GM21515 (cell line): ENCODE data around the gene VTCN1.
"Not testable (repeated sequence)": the region's sequence is repeated elsewhere in the genome, so short reads cannot be mapped to it uniquely, and the experiment has no call there.

ENCODE experiments used
- ATAC-seq: cut with Tn5 transposase; IDR thresholded peaks from one replicate; pipeline ENCODE4 v1.9.1; 2021; ENCODE audit not compliant: unreplicated experiment

VTCN1 gene, protein sequence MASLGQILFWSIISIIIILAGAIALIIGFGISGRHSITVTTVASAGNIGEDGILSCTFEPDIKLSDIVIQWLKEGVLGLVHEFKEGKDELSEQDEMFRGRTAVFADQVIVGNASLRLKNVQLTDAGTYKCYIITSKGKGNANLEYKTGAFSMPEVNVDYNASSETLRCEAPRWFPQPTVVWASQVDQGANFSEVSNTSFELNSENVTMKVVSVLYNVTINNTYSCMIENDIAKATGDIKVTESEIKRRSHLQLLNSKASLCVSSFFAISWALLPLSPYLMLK

DNA sequence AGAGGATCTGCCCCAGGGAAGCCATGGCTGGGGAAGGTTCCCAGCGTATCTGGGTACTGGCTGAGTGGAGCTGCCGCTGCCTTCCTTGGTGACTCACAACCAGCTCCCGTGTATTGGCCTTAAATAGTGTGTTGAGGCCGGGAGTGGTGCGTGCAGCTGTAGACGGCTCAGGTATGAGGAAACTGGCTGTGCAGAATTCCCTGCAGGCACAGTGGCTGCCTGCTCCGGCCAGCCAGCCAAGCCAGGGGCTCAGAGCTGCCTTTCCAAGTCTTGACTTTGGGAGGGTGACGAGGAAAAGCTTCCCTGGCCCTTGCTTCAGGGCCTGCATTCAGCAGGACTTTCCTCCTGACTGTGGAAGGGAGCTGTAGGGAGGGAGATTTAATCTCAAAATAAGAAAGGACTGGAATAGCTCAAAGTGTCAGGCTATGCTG lies at the start of gene VTCN1:
VTCN1 (minus strand) TSS at position 97 of the 431 bp plus-strand sequence; CDS start at position 25, 72 bp downstream.
- ATAC-seq = no peak

DNA sequence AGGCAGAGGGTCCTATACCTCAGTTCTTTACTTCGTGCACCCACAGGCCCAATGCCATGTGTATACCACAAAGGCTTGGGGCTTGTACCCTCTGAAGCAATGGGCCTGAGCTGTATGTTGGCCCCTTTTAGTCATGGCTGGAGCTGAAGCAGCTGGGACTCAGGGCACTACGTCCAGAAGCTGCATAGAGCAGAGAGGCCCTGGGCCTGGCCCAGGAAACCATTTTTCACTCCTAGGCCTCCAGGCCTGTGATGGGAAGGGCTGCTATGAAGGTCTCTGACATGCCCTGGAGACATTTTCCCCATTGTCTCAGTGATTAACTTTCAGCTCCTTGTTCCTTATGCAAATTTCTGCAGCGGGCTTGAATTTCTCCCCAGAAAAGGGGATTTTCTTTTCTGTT lies 48.1 kb upstream of the VTCN1 start:
- no peak for ATAC-seq

DNA sequence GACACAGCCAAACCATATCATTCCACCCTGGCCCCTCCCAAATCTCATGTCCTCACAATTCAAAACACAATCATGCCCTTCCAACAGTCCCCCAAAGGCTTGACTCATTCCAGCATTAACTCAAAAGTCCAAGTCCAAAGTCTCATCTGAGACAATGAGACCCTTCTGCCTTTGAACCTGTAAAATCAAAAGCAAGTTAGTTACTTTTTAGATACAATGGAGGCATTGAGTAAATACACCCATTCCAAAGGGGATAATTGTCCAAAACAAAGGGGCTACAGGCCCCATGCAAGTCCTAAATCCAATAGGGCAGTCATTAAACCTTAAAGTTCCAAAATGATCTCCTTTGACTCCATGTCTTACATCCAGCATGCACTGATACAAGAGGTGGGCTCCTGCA lies 47.3 kb upstream of the VTCN1 start:
- ATAC-seq = not testable (repeated sequence)

DNA sequence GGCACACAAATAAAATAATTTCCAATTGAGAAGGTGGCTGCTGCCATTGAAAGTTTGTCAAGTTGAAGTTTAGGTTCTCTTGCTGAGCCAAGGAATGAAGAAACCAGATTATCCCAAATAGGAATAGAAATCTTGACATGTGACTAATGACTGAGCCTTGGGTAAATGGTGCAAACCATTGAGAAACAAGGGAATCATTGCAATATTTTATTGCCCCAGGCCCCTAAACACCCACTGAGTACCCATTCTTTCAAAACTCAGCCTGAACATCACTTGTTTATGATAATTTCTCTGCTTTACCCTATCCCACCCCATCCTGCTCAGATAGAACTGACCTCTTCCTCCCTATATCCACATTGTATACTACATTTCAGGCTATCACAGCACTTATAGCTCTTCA lies 46.6 kb upstream of the VTCN1 start:
- no peak for ATAC-seq

DNA sequence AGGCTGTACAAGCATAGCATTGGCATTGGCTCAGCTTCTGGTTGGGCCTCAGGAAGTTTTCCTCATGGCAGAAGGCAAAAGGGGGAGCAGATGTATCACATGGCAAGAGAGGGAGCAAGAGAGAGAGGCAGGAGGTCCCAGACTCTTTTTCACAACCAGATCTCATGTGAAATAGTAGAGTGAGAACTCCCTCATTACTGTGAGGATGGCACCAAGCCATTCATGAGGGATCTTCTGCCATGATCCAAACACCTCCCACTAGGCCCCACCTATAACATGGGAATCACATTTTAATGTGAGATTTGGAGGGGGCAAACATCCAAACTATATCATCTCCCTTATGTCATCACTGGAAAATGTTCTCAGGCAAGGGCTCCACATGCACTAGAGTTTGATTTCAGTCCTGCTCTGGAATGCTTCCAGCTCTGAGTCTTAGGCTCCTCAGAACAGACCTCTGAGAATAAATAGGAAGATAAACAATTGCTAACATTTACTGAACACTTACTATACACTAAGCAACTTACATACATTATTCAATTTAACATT lies 39.4 kb upstream of the VTCN1 start:
- ATAC-seq = no peak

DNA sequence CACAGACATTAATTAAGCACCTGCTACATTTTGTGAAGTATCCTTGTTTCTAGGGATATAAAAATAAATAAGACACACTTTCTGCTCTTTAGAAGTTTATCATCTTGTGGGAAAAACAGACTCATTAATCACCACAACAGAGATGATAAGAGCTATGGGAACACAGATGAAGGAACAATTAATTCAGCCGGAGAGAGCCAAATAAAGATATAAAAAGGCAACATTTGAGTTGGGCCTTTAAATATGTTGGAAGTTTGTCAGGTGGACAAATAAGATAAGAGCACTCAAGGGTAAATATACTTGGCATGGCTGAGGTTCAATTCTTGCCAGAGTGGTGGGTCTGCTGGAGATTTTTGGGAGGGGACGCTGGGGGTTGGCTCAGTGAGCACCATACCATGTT lies 34.2 kb upstream of the VTCN1 start:
- no peak for ATAC-seq

DNA sequence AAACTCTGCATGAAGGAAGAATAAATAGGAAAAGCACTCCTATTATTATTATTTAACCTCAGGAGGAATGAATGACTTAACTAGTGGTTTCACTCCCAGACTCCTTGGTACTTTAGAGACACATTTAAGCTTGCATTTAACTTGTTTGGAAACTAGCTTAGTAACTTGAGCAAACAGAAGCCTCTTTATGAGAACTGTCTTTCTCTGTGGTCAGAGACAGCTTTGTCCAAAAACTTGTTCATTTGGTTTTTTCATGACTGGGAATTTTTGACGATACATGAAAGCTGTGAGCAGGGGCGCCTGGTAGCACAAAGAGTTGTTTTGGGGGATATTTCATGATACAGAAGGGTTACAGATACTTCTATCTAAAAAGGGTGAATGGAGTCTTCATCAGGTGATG lies 33.6 kb upstream of the VTCN1 start:
- no peak for ATAC-seq

DNA sequence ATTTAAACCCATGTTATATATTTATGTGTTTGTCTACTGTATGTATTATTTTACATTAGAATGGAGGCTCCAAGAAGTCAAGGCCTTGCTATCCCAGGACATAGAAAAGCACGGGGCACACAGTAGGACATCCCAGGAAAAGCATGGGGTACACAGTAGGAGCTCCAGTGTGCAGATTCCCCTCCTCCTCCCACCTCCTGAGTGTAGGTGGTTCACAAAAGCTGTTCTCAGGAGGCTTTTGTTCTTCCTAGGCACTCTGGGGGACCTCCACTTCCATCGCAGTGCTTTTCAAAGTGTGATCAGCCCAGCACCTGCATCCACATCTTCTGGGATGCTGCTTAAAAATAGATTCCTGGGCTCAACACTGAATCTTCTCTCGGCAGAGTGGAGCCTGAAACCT lies 30.8 kb upstream of the VTCN1 start:
- no peak for ATAC-seq

DNA sequence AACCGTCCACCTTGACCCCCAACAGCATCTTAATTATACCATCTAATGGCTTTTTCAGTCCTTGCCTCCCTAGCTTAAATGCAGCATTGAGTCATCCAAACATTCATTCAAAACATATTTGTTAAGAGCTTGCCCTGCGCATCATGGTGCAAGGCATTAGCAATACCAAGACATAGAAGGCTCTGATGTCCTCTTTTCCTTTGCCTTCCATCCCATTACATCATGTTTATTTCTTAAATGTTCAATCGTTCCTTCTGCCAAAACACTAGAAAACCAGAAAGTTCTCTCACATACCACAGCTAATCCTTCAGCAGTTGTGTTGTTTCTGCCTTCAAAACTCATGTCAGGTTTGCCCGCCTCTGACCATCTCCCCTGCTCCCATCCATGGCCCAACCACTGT lies 29.8 kb upstream of the VTCN1 start:
- no peak for ATAC-seq

DNA sequence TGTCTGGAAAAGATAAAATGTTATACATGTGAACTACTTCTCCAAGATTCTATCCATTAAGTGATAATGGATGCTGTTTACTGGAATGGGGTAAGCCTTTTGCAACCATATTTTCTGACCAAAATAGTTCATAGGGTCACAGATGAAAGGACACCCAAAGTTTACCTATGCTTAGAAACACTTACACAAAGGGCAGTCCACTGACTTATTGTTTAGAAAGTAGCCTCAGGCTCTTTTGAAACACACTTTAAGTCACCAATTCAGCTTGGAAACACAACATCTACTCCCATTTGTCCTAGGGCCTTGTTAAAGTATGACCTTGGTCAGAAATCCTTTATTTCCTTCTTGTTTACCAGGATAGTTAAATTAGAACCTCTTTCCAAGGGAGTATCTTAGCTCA lies 28.7 kb upstream of the VTCN1 start:
- ATAC-seq = no peak

DNA sequence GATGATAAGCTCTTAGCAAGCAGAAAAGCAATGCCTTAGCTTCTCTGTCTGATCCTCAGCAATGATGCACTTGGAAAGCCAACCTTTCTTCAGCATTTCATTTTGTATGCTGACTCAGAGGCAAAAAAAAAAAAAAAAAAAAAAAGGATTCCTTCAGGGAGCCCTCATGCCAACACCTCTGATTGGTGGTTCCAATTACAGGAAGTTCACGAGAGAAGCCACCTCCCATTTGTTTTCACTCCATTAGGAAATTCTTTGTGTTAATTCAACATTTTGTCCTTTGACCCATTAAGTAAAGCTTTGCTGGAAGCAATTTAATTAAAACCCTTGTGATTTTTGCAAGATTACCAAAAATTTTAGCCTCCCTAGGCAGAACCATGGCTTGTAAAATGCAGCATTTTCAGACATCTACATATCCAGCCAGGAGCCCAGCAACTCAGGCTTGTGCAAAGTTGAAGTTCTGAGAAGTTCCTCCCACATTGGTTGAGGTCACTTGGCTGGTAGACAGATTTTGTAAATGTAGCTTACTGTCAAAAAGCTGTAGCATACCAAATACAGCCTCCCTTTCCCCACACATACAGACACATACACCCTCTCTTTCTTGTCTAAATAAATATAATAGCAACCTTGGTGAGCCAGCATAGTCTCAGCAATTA lies 27.1 kb upstream of the VTCN1 start:
- no peak for ATAC-seq

DNA sequence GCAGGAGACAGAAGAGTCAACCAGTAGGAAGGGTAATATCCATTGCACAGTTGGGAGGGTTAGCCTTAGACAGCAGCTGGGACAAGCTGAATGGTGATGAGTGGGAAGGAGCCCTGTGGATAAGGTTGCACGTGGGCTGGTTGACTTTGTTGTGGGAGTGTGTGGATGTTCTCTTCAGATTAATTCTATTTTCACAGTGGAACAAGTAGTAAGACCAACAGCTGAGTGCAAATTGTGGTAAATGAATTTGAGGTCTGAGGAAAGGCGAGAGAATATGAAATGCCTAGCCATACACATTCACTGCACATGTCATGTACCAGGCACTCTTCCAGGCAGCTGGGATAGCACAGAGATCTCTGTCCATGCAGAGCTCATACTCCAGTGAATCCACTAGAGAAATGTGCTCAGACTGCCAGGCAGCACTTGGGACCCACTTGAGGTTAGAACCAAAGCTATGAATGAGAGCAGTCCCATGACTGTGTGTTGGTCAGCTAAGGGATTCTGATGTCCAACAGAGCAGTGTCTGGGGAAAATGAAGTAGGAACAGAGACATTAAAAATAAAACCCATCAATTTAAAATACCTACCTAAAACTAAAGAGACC lies 25.2 kb upstream of the VTCN1 start:
- ATAC-seq = no peak

DNA sequence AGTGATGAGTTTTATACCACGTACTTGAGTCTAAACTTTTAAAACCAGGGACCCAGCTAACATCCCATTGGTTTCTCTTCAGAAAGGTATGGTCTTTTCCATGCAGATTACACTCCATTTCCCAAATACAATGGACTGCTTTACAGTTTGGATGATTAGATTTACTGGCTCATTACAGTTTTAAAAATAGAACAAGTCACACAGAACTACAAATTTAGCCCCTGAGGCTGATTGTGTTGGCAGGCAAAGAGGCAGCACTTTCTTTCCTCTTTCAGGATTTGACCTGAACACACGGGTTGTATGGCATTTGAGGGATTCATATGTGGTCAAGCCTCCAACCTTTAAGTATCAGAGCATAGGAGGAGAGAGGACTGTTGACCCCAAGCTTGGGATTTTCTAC lies 21.8 kb upstream of the VTCN1 start:
- ATAC-seq = no peak

DNA sequence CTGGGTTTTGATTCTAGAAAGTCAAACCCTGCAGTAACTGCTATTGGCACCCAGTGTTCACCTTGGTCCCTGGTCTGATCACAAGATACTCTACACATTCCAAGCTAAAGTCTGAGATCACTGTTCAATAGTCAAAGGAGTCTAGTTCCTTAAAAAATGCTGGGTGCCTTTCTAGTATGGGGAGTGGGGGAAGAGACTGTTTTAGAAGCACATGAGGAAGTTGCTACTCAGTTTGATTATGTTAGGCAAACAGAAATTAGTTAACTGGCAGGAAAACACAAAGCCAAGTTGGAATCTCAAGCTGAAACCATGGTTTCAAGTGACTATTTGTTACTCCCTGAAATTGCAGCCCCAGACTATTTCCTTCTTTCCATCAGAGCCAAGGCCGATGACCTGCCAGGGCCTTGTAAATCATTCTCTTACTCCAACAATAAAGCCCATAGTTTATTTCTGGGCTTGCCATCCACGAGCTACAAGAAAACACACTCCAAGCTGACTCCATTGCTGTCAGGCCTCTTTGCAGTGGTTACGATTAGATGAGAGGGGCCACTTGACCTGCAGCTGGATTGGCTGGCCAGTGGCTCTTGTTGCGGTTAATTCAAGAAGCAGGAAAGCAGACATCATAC lies 21.1 kb upstream of the VTCN1 start:
- ATAC-seq = no peak

DNA sequence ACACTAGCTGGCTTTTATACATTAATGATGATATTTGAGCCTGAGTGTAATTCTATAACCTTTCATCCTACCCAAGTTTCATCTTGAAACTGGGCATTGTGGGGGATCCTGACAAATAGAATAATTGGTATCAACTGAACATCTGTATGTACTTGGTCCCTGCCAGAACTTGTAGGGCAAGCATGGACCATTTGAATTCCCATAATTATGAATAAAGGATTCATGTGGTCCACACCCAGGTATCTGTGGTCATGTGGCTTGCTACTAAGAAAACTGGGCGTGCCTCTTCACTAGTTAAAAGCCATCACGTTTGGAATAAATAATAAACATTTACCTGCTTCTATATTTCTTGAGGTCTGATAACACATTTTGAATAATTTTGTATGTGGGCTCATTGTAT lies 20.6 kb upstream of the VTCN1 start:
- no peak for ATAC-seq

DNA sequence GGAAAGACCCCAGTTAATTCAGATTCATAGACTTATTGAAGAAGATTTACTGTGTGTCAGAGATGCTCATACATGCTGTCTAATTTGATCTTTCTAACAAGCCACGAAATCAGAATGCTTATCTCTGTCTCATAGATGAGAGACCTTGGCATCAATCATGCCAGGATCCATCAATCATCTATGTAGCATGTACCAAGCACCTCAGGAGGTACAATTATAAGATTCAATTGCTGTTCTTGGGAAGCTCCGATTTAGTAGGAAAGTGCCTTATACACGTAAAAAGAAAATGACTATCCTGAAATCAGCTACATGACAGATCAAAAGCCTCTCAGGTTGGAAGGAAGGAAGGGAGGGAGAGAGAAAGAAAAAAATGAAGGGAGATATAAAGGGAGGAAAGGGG lies 18.5 kb upstream of the VTCN1 start:
- ATAC-seq = no peak

DNA sequence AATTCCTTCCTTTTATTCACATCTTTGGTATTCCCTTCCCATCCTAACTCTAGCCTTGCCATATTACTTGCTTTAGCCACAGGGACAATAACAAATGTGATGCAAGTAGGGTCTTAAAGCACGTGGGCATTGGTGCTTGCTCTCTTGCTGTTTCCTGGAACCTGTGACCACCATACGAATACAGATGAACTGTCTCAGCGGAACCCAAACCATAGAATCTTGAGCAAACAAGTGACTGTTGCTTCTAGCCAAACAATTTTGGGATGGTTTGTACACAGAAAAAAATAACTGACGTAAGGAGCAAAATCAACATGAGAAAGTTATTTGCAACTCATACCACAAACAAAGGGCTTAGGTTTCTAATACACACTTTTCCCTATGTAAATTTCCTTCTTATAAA lies 15.2 kb upstream of the VTCN1 start:
- no peak for ATAC-seq

DNA sequence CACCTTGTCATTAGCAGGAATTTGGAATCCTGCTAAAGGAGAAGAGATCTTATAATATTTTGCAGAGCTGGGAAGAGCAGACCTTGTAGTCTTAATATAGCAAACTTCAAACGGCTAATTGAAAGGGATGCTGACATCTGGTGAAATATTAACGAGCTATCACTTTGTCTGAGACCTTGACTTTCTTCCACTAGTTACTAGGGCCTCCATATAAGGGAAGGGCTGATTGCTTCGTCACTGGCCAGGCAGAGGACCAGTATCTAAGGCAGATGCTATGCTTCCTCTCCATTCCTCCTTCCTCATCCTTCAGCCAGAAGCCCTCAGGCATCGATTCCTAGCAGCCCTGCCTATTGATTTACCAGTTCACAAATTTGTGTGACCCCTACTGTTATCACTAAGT lies 6.0 kb upstream of the VTCN1 start:
- ATAC-seq = no peak

DNA sequence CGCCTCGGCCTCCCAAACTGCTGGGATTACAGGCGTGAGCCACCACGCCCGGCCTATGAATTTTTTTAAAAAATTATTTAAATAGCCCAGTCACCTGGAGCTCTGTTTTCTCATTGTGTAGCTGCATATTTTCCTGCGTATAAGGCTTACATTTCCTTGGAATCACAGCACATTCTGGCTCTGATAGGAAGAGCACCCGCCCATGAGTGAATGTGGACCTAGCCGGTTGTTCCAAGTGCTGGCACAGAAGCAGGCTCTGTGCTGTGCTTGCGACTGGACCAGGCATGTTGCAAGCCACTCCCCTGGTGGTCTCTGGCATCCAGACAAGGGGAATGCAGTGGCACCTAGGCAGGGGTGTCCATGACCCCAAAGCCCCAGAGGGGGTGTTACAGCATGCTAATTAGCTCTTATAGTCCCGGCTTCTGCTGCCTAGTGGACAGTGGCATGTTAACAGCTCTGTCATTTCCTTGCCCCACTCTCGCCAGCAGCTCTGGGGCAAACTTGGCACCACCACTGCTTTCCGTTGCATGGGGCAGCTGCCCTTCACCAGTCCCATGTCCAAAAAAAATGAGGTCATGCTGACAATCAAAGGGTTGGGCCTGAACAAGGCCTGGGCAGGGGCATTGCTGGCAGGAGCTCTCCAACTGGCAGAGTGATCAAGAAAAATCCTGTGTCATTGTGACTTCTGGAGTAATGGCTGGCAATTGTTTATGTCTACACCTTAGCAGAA lies 5.2 kb upstream of the VTCN1 start:
- ATAC-seq = no peak

DNA sequence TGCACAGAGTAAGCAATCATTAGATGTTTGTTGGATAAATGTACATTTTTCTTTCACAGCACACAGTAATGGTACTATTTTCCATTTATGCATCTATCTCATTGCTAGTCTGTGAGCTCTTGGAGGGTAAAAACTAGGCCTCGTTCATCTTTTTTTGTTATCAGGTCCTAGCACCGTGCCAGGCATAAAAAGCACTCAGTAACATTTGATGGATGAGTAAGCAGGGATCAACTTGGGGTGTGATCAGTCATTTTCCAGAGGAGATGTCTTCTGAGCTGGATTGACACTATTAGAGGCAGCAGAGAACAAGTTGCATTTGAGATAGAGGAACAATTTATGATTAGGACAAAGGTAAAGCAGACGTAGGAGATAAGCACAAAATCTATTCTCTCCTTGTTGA lies 4.3 kb upstream of the VTCN1 start:
- ATAC-seq = no peak

DNA sequence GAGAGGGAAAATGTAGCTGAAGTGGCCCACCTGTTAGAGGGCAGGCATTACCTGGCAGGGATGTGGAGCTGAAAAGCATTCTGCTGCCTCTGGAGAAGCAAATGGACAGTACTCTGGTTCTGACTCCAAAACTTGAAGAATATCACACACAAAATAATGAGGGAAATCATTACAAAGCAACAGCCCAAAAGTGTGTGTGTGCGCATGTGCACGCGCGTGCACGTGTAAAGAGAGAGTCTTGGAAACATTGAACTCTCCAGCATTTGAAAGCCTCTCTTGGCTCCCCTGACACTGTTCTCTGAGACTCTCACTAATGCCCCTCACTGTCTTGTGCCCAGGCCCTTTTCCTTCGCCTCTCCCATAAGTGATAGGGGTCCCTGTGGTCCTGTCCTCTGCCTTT lies 2.3 kb upstream of the VTCN1 start:
- no peak for ATAC-seq
